Right atrium auricular region (tissue), 2 donors: ENCODE measurements around the gene CECR2. TPM values are rescaled to one million over a fixed set of nuclear protein-coding genes. Genes with fewer than 3 reads are reported as not detected.
"Not testable (repeated sequence)": the region's sequence is repeated elsewhere in the genome, so short reads cannot be mapped to it uniquely, and the experiment has no call there.

Source experiments
- DNase-seq: peaks from one replicate; pipeline ENCODE4 v3.0.0-alpha.2; 2019; ENCODE audit warnings: low spot score
- H3K27ac ChIP-seq, 2 donors: fragments of 200-600 bp; sonication (generic); 1 replicate in 1 of 2; 2 replicates in 1 of 2; pipeline ENCODE4 v1.5.1; 2016 to 2019
- H3K27me3 ChIP-seq, 2 donors: fragments of 200-600 bp; sonication (generic); one replicate each; pipeline versions ENCODE4 v1.5.1 to v1.6.0; 2017 to 2019
- H3K36me3 ChIP-seq: fragments of 200-600 bp; sonication (generic); one replicate; pipeline ENCODE4 v1.5.1; 2016
- H3K4me1 ChIP-seq, 2 donors: fragments of 200-600 bp; sonication (generic); one replicate each; pipeline versions ENCODE4 v1.5.1 to v1.6.0; 2017 to 2019
- H3K4me3 ChIP-seq, 2 donors: fragments of 200-600 bp; sonication (generic); 1 replicate in 1 of 2; 2 replicates in 1 of 2; pipeline ENCODE4 v1.5.1; 2017 to 2019; ENCODE audit warnings: mild to moderate bottlenecking in 1 of 2, moderate library complexity in 1 of 2
- H3K9me3 ChIP-seq, 2 donors: fragments of 200-600 bp; sonication (generic); one replicate each; pipeline ENCODE4 v1.5.1; 2019
- CTCF ChIP-seq, 2 donors: fragments of 200-600 bp; sonication (generic); IDR thresholded peaks; one replicate each; pipeline ENCODE4 v1.5.1; 2019; ENCODE audit warnings: antibody characterized with exemption in 2 of 2
- total RNA-seq, 2 donors: library from RNA; depleted of rRNA; stranded (reverse); fragments of >200 nt; gene quantifications; one replicate each; pipeline ENCODE4 v1.1.0, GENCODE V29; 2016

CECR2 gene
- total RNA-seq, 2 donors from 2014 or later, result 4.0 to 4.8 TPM

- no peak overlapping the region for H3K4me3 ChIP-seq
- no peaks in the 10 kb centered on the region for H3K4me1 ChIP-seq
- H3K27ac ChIP-seq, result no peak overlapping the region
- no peaks in the 10 kb centered on the region for H3K36me3 ChIP-seq
- TF ChIP-seq CTCF (IDR thresholded peaks at IDR 0.05), result no peak
- no peaks in the 10 kb centered on the region for H3K27me3 ChIP-seq
- no peak for DNase-seq
- no peaks in the 10 kb centered on the region for H3K9me3 ChIP-seq
These were observed 53.6 kb downstream of the CECR2 start for GRCh38 chr22:17422736-17423343.

- Histone ChIP-seq H3K9me3 (no peaks in the 10 kb centered on the region), H3K36me3 (no peaks in the 10 kb centered on the region), H3K4me3 (no peak overlapping the region), H3K27me3 (no peaks in the 10 kb centered on the region), H3K27ac (no peak overlapping the region), H3K4me1 (no peaks in the 10 kb centered on the region)
- TF ChIP-seq CTCF (IDR thresholded peaks at IDR 0.05), result no peak
- DNase-seq, result no peak
These were observed 54.4 kb downstream of the CECR2 start for GRCh38 chr22:17423616-17424015.

GRCh38 chr22:17427528-17427927 is 58.3 kb downstream of the CECR2 start:
- H3K27ac ChIP-seq, H3K27me3 ChIP-seq: not testable (repeated sequence)

GRCh38 chr22:17429516-17429915 is 60.3 kb downstream of the CECR2 start:
- H3K4me1 ChIP-seq, result peaks cover 0 to 6% of the 10 kb centered on the region in 2 donors
- H3K27ac ChIP-seq, result no peak overlapping the region
- H3K27me3 ChIP-seq, result no peaks in the 10 kb centered on the region
- TF ChIP-seq CTCF (IDR thresholded peaks at IDR 0.05), result no peak
- H3K36me3 ChIP-seq, result no peaks in the 10 kb centered on the region
- no peaks in the 10 kb centered on the region for H3K9me3 ChIP-seq
- DNase-seq, result no peak
- no peak overlapping the region for H3K4me3 ChIP-seq

More at GRCh38 chr22:17427528-17427927, 58.3 kb downstream of the CECR2 start:
- not testable (repeated sequence) for H3K9me3 ChIP-seq, DNase-seq, H3K36me3 ChIP-seq, H3K4me3 ChIP-seq, H3K4me1 ChIP-seq

GRCh38 chr22:17430412-17430811 is 61.2 kb downstream of the CECR2 start:
- H3K27me3 ChIP-seq, result no peaks in the 10 kb centered on the region
- H3K36me3 ChIP-seq, result no peaks in the 10 kb centered on the region
- TF ChIP-seq CTCF (IDR thresholded peaks at IDR 0.05), result no peak
- no peak for DNase-seq
- H3K9me3 ChIP-seq, result no peaks in the 10 kb centered on the region
- H3K4me1 ChIP-seq, result peaks cover 0 to 6% of the 10 kb centered on the region in 2 donors
- no peak overlapping the region for H3K4me3 ChIP-seq
- peak overlapping the region in 1 of 2 donors; percentile 20 for H3K27ac ChIP-seq

GRCh38 chr22:17431179-17431578 is 61.9 kb downstream of the CECR2 start:
- Histone ChIP-seq H3K9me3 (no peaks in the 10 kb centered on the region), H3K27me3 (no peaks in the 10 kb centered on the region), H3K4me1 (peaks cover 0 to 13% of the 10 kb centered on the region in 2 donors), H3K27ac (no peak overlapping the region), H3K4me3 (no peak overlapping the region), H3K36me3 (no peaks in the 10 kb centered on the region)
- no peak for DNase-seq
- TF ChIP-seq CTCF (IDR thresholded peaks at IDR 0.05), result no peak
